Measurements from ENCODE around the gene PEX5L.

GRCh38 chr3:179961071-179961702 is 75.5 kb downstream of the PEX5L start:
- no peak for TF ChIP-seq CTCF (IDR thresholded peaks at IDR 0.05)
- no peak for TF ChIP-seq POLR2A (IDR thresholded peaks at IDR 0.05)

All from heart left ventricle (tissue), 13 donors.